K562 (cell line): ENCODE results near the gene DCTN5.

Source experiments
- CEBPB ChIP-seq: fragments of 450-650 bp; IDR thresholded peaks from 2 replicates; pipeline ENCODE4 v1.6.1; 2016; ENCODE audit warnings: missing genetic modification characterization, missing compliant biosample characterization
- CHCHD3 ChIP-seq: fragments of 250-450 bp; sonication (Bioruptor Pico); IDR thresholded peaks from 2 replicates; pipeline ENCODE4 v2.1.2; 2022; ENCODE audit warnings: mild to moderate bottlenecking
- HMG20B ChIP-seq: fragments of 250-450 bp; sonication (Bioruptor Pico); IDR thresholded peaks from 2 replicates; pipeline ENCODE4 v1.5.0; 2021; ENCODE audit warnings: mild to moderate bottlenecking
- MAZ ChIP-seq, 2 experiments: fragments of 450-650 bp in 1 of 2; sonication (generic) in 1 of 2; formaldehyde crosslinking; IDR thresholded peaks in 1 of 2; conservative IDR thresholded peaks in 1 of 2; 2 replicates each; pipeline versions ENCODE4 v1.4.0 to v1.5.0; 2020; ENCODE audit warnings: mild to moderate bottlenecking in 1 of 2, missing genetic modification reagents in 1 of 2
- U2AF2 ChIP-seq: fragments of 200-400 bp; formaldehyde crosslinking; optimal IDR thresholded peaks from 2 replicates; pipeline ENCODE3; 2017; ENCODE audit warnings: low read depth, mild to moderate bottlenecking, low read length
- ZNF277 ChIP-seq: fragments of 250-450 bp; sonication (Bioruptor Pico); IDR thresholded peaks from 2 replicates; pipeline ENCODE4 v1.8.0; 2022; ENCODE audit warnings: inconsistent platforms, mild to moderate bottlenecking, moderate library complexity, borderline replicate concordance
- ZNF589 ChIP-seq: fragments of 200-800 bp; sonication (Bioruptor generic); IDR thresholded peaks from 2 replicates; pipeline ENCODE4 v1.6.1; 2016; ENCODE audit warnings: low read depth, missing genetic modification characterization, missing compliant biosample characterization
- TF ChIP-seq, protein P1 (sequence below): sonication (generic); formaldehyde crosslinking; IDR thresholded peaks from 2 replicates; pipeline ENCODE4 v1.8.1; 2023; ENCODE audit warnings: mild to moderate bottlenecking, missing genetic modification reagents
- TF ChIP-seq, protein P2 (sequence below): sonication (generic); formaldehyde crosslinking; IDR thresholded peaks from 2 replicates; pipeline ENCODE4 v1.8.1; 2023; ENCODE audit warnings: mild to moderate bottlenecking, missing genetic modification reagents, moderate library complexity

GRCh38 chr16:23683487-23683886 lies 42.2 kb downstream of the DCTN5 start:
- TF ChIP-seq CEBPB (tag): no peak
- TF ChIP-seq ZNF277 (CRISPR knock-in tag): no peak
- TF ChIP-seq ZNF589 (CRISPR knock-in tag): no peak
- TF ChIP-seq, protein P1, sequence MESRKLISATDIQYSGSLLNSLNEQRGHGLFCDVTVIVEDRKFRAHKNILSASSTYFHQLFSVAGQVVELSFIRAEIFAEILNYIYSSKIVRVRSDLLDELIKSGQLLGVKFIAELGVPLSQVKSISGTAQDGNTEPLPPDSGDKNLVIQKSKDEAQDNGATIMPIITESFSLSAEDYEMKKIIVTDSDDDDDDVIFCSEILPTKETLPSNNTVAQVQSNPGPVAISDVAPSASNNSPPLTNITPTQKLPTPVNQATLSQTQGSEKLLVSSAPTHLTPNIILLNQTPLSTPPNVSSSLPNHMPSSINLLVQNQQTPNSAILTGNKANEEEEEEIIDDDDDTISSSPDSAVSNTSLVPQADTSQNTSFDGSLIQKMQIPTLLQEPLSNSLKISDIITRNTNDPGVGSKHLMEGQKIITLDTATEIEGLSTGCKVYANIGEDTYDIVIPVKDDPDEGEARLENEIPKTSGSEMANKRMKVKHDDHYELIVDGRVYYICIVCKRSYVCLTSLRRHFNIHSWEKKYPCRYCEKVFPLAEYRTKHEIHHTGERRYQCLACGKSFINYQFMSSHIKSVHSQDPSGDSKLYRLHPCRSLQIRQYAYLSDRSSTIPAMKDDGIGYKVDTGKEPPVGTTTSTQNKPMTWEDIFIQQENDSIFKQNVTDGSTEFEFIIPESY (CRISPR knock-in tag): no peak
- TF ChIP-seq HMG20B (CRISPR knock-in tag): no peak
- TF ChIP-seq, protein P2, sequence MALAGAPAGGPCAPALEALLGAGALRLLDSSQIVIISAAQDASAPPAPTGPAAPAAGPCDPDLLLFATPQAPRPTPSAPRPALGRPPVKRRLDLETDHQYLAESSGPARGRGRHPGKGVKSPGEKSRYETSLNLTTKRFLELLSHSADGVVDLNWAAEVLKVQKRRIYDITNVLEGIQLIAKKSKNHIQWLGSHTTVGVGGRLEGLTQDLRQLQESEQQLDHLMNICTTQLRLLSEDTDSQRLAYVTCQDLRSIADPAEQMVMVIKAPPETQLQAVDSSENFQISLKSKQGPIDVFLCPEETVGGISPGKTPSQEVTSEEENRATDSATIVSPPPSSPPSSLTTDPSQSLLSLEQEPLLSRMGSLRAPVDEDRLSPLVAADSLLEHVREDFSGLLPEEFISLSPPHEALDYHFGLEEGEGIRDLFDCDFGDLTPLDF: no peak
- no peak for TF ChIP-seq CHCHD3
- no peak for TF ChIP-seq MAZ (CRISPR knock-in tag; conservative IDR thresholded peaks at IDR 0.05 in 1 of 2, IDR thresholded peaks at IDR 0.05 in 1 of 2)
- TF ChIP-seq U2AF2: no peak
